Mucosa of descending colon (tissue), 3 donors: ENCODE results near the gene FTH1. TPM values are rescaled to one million over a fixed set of nuclear protein-coding genes. Genes with fewer than 3 reads are reported as not detected.

Experiments used
- ATAC-seq: fragments of 200-7000 bp; cut with Tn5 transposase; one replicate; pipeline ENCODE4 v1.9.1; 2020; ENCODE audit warnings: mild to moderate bottlenecking, moderate library complexity
- DNase-seq, 3 donors: peaks; one replicate each; pipeline ENCODE4 v3.0.0-alpha.2; 2020
- H3K36me3 ChIP-seq: fragments of 200-600 bp; one replicate; pipeline ENCODE4 v1.8.0; 2021; ENCODE audit warnings: low read depth, mild to moderate bottlenecking
- H3K4me1 ChIP-seq: fragments of 200-600 bp; one replicate; pipeline ENCODE4 v1.8.0; 2021; ENCODE audit warnings: low read depth, mild to moderate bottlenecking
- H3K4me3 ChIP-seq: fragments of 200-600 bp; one replicate; pipeline ENCODE4 v1.8.0; 2021; ENCODE audit warnings: mild to moderate bottlenecking
- H3K9me3 ChIP-seq: fragments of 200-600 bp; one replicate; pipeline ENCODE4 v1.8.0; 2021; ENCODE audit warnings: mild to moderate bottlenecking
- CTCF ChIP-seq: fragments of 200-600 bp; IDR thresholded peaks from one replicate; pipeline ENCODE4 v1.8.0; 2022; ENCODE audit warnings: antibody characterized with exemption, mild to moderate bottlenecking
- intact Hi-C, 2 donors: fragments of 100-400 bp; cut with DNase I in 1 of 2; cut with micrococcal nuclease in 1 of 2; formaldehyde crosslinking; loops; one replicate each; pipeline versions ENCODE4 v1.11.0 to v1.11.1; 2022; cut with DNase I, micrococcal nuclease
- total RNA-seq, 3 donors: library from RNA; stranded (reverse); fragmentation: NEBNext Ultra II Directional in 2 of 3; extraction: Animal tissue kit (Norgen Biotek cat#: 25700) in 2 of 3; gene quantifications; one replicate each; pipeline versions ENCODE4 v1.2.1 to v1.2.4, GENCODE V29; 2021 to 2023
- donor health status: DM: no; HTN: no; CAD: no; lungs with moderate emphysema.
- donor health status: DM: no; HTN: no; CAD: no.
- donor health status: DM: no; HTN: yes; CAD: no.

The FTH1 gene
- total RNA-seq, 3 donors from 2014 or later, result 3,081 to 6,795 (median 5,370) TPM

GRCh38 chr11:61917334-61918109 lies 49.9 kb downstream of the FTH1 start, which contains the start of gene RAB3IL1:
Gene RAB3IL1, minus strand, starts transcription at chr11:61917566. Its CDS starts 199 bp downstream, at chr11:61917367.
- DNase-seq, result peak; percentile 57 to 69 (median 62)
- intact Hi-C loops, result no loop called here
- peak within 1 kb of the TSS; percentile 22 for H3K4me3 ChIP-seq
- no peaks in the 10 kb centered on the region for H3K4me1 ChIP-seq
- H3K9me3 ChIP-seq, result no peaks in the 10 kb centered on the region
- ATAC-seq, result peak; percentile 80
- H3K36me3 ChIP-seq, result no peaks in the 10 kb centered on the region
- TF ChIP-seq CTCF, result no peak

GRCh38 chr11:61916737-61917333 lies 50.6 kb downstream of the FTH1 start:
- no peaks in the 10 kb centered on the region for H3K9me3 ChIP-seq
- DNase-seq, result peak in 2 of 3 donors; percentile 32 to 50
- no peaks in the 10 kb centered on the region for H3K36me3 ChIP-seq
- intact Hi-C loops, result no loop called here
- ATAC-seq, result no peak
- no peak for TF ChIP-seq CTCF
- H3K4me1 ChIP-seq, result no peaks in the 10 kb centered on the region
- peak overlapping the region; percentile 22 for H3K4me3 ChIP-seq

- Histone ChIP-seq H3K4me1 (no peaks in the 10 kb centered on the region), H3K9me3 (no peaks in the 10 kb centered on the region), H3K36me3 (no peaks in the 10 kb centered on the region), H3K4me3 (no peak overlapping the region)
- no peak for TF ChIP-seq CTCF
- DNase-seq, result peak in 1 of 3 donors; percentile 17
- intact Hi-C loops, result no loop called here
- ATAC-seq, result no peak
These were observed 52.8 kb downstream of the FTH1 start for GRCh38 chr11:61914471-61915171.

Other genes starting within 250 kb of the FTH1 start
- 10 to 100 TPM in 2 of 3 donors, 1 to 10 TPM in 1; 7.8 to 15.6 (median 10.2) TPM for gene MYRF, start 215.0 kb downstream of the FTH1 start, total RNA-seq
- gene TMEM258, start 175.0 kb downstream of the FTH1 start, total RNA-seq, result 100 to 1,000 TPM in 1 of 3 donors, 10 to 100 TPM in 2; 56.1 to 107 (median 74.6) TPM
- gene FEN1, start 174.7 kb downstream of the FTH1 start, total RNA-seq, result 10 to 100 TPM in 1 of 3 donors, 1 to 10 TPM in 2; 7.5 to 21.8 (median 8.1) TPM
- gene FADS1, start 150.6 kb downstream of the FTH1 start, total RNA-seq, result 10 to 100 TPM in 1 of 3 donors, 1 to 10 TPM in 2; 2.8 to 17.3 (median 7.3) TPM
- gene FADS2, start 139.3 kb downstream of the FTH1 start, total RNA-seq, result 10 to 100 TPM in 1 of 3 donors, 1 to 10 TPM in 2; 2.5 to 29.3 (median 8.6) TPM
- 10 to 100 TPM in 2 of 3 donors, 1 to 10 TPM in 1; 8.4 to 21.0 (median 11.5) TPM for gene FADS3, start 76.1 kb downstream of the FTH1 start, total RNA-seq
- gene RAB3IL1, start 50.1 kb downstream of the FTH1 start, total RNA-seq, result 10 to 100 TPM in 2 of 3 donors, 1 to 10 TPM in 1; 2.6 to 15.0 (median 11.8) TPM
- 1 to 10 TPM in 2 of 3 donors, under 1 TPM in 1; 0.41 to 2.8 (median 1.8) TPM for gene BEST1, start 17.3 kb downstream of the FTH1 start, total RNA-seq
- gene INCENP, start 156.4 kb upstream of the FTH1 start, total RNA-seq, result 10 to 100 TPM; 29.9 to 36.1 (median 32.6) TPM
- gene SCGB1D1, start 222.6 kb upstream of the FTH1 start, total RNA-seq, result not detected
- 1 to 10 TPM; 1.5 to 9.8 (median 5.4) TPM for gene SCGB2A1, start 241.0 kb upstream of the FTH1 start, total RNA-seq